K562 (cell line): ENCODE measurements around the gene NCF2. TPM values are rescaled to one million over a fixed set of nuclear protein-coding genes. Genes with fewer than 3 reads are reported as not detected.

Experiments used
- CBFA2T3 ChIP-seq: fragments of 450-650 bp; IDR thresholded peaks from 2 replicates; pipeline ENCODE4 v1.6.1; 2017
- CREM ChIP-seq: IDR thresholded peaks from 2 replicates; pipeline ENCODE4 v1.6.1; 2014; ENCODE audit warnings: antibody characterized with exemption, low read depth
- GABPA ChIP-seq: fragments of 200-800 bp; sonication (Bioruptor generic); conservative IDR thresholded peaks from 2 replicates; pipeline ENCODE4 v1.6.1; 2016; ENCODE audit warnings: low read depth, missing genetic modification characterization, missing compliant biosample characterization
- MEF2A ChIP-seq: IDR thresholded peaks from 2 replicates; pipeline ENCODE4 v1.6.1; 2011; ENCODE audit warnings: low read depth, mild to moderate bottlenecking, low read length, moderate library complexity; ENCODE audit not compliant: control insufficient read depth
- NBN ChIP-seq: fragments of 450-650 bp; IDR thresholded peaks from 2 replicates; pipeline ENCODE4 v1.6.1; 2016; ENCODE audit warnings: low read depth, mild to moderate bottlenecking
- POLR2A ChIP-seq: fragments of 450-650 bp; conservative IDR thresholded peaks from 2 replicates; pipeline ENCODE4 v1.6.1; 2016
- PTRF ChIP-seq: fragments of 450-650 bp; IDR thresholded peaks from 2 replicates; pipeline ENCODE4 v1.6.1; 2016; ENCODE audit warnings: mild to moderate bottlenecking, missing genetic modification characterization, missing compliant biosample characterization
- TRIM24 ChIP-seq, 2 experiments: fragments of 450-650 bp; IDR thresholded peaks; 2 replicates each; pipeline ENCODE4 v1.6.1; 2016
- ZNF133 ChIP-seq: fragments of 250-450 bp; sonication (Bioruptor Pico); IDR thresholded peaks from 2 replicates; pipeline ENCODE4 v1.4.0; 2020; ENCODE audit warnings: mild to moderate bottlenecking
- ZNF41 ChIP-seq: fragments of 250-450 bp; sonication (Bioruptor Pico); conservative IDR thresholded peaks from 2 replicates; pipeline ENCODE4 v1.4.0; 2020; ENCODE audit warnings: mild to moderate bottlenecking
- ZNF707 ChIP-seq: fragments of 250-450 bp; sonication (Bioruptor Pico); conservative IDR thresholded peaks from 2 replicates; pipeline ENCODE4 v1.8.0; 2022; ENCODE audit warnings: inconsistent platforms, mild to moderate bottlenecking, moderate library complexity
- polyA plus RNA-seq, 8 experiments: library from polyadenylated mRNA; depleted of rRNA in 4 of 8; stranded (reverse) in 5 of 8; unstranded in 3 of 8; fragments of >200 nt; fragmentation: Nextera tagmentation in 2 of 8; fragmentation: Illumina TruSeq in 1 of 8; extraction: Ambion mirVana in 2 of 8; extraction: Trizol in 1 of 8; gene quantifications; 2 replicates each; pipeline versions ENCODE4 v1.2.1 to v1.2.3, GENCODE V29; 2011 to 2014; ENCODE audit warnings: inconsistent platforms in 1 of 8, missing spikeins in 1 of 8
- total RNA-seq, 7 experiments: library from RNA; depleted of rRNA in 6 of 7; stranded (reverse); fragments of >200 nt in 6 of 7; fragmentation: Illumina TruSeq in 2 of 7; extraction: Trizol in 2 of 7; gene quantifications; 2 replicates each; pipeline versions ENCODE4 v1.2.1 to v1.2.3, GENCODE V29; 2011 to 2021; ENCODE audit warnings: low replicate concordance in 1 of 7
- TF ChIP-seq, protein P1 (sequence below): sonication (generic); formaldehyde crosslinking; IDR thresholded peaks from 2 replicates; pipeline ENCODE4 v1.8.0; 2022; ENCODE audit warnings: mild to moderate bottlenecking, missing genetic modification reagents
- TF ChIP-seq, protein P2 (sequence below): fragments of 450-650 bp; IDR thresholded peaks from 2 replicates; pipeline ENCODE4 v1.6.1; 2017; ENCODE audit warnings: antibody characterized with exemption, mild to moderate bottlenecking
- TF ChIP-seq, protein P3 (sequence below), 3 experiments: fragments of 200-800 bp in 1 of 3; sonication (Bioruptor generic) in 1 of 3; sonication (generic) in 1 of 3; formaldehyde crosslinking in 1 of 3; IDR thresholded peaks; 2 replicates each; pipeline versions ENCODE4 v1.6.1 to v1.8.0; 2016 to 2022; ENCODE audit warnings: mild to moderate bottlenecking in 2 of 3, missing compliant biosample characterization in 2 of 3, missing genetic modification characterization in 2 of 3, missing genetic modification reagents in 1 of 3
- TF ChIP-seq, protein P4 (sequence below), 2 experiments: IDR thresholded peaks; 2 replicates each; pipeline ENCODE4 v1.6.1; 2011; ENCODE audit warnings: borderline replicate concordance in 1 of 2, control low read depth in 1 of 2, low read depth in 1 of 2, low read length in 1 of 2, mild to moderate bottlenecking in 1 of 2, mixed read lengths in 1 of 2, moderate library complexity in 1 of 2; ENCODE audit not compliant: insufficient read depth in 1 of 2, insufficient read length in 1 of 2, poor library complexity in 1 of 2, severe bottlenecking in 1 of 2; ENCODE audit errors: extremely low read depth in 1 of 2
- TF ChIP-seq, protein P5 (sequence below): sonication (generic); formaldehyde crosslinking; IDR thresholded peaks from 2 replicates; pipeline ENCODE4 v1.5.0; 2020; ENCODE audit warnings: missing genetic modification reagents

NCF2 gene
- total and polyA plus RNA-seq, 9 of the 15 experiments (the other 6 are each of a cell fraction or from before 2014, with no cell fraction given), result 0.07 to 0.54 (median 0.16) TPM; not detected in 3

DNA sequence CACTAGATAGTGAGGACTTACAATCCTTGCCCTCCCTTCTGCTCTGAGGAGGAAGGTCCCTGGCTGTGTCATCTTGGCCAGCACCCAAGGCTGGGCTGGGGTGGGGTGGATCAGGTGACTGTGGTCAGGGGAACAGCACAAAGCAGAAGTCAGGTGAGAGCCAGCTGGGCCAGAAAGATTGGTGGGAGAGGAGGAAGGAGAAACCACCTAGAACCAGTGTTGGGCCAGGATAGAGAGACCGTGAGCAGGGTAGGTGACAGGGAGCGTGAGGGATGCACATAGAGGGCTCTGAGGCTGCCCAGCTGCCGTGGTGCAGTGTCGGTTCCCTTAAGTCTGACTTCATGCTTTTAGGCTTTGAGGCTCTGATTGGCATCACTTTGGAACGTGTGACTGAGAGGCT, 22.7 kb downstream of the NCF2 start (continued):
- TF ChIP-seq, protein P1, sequence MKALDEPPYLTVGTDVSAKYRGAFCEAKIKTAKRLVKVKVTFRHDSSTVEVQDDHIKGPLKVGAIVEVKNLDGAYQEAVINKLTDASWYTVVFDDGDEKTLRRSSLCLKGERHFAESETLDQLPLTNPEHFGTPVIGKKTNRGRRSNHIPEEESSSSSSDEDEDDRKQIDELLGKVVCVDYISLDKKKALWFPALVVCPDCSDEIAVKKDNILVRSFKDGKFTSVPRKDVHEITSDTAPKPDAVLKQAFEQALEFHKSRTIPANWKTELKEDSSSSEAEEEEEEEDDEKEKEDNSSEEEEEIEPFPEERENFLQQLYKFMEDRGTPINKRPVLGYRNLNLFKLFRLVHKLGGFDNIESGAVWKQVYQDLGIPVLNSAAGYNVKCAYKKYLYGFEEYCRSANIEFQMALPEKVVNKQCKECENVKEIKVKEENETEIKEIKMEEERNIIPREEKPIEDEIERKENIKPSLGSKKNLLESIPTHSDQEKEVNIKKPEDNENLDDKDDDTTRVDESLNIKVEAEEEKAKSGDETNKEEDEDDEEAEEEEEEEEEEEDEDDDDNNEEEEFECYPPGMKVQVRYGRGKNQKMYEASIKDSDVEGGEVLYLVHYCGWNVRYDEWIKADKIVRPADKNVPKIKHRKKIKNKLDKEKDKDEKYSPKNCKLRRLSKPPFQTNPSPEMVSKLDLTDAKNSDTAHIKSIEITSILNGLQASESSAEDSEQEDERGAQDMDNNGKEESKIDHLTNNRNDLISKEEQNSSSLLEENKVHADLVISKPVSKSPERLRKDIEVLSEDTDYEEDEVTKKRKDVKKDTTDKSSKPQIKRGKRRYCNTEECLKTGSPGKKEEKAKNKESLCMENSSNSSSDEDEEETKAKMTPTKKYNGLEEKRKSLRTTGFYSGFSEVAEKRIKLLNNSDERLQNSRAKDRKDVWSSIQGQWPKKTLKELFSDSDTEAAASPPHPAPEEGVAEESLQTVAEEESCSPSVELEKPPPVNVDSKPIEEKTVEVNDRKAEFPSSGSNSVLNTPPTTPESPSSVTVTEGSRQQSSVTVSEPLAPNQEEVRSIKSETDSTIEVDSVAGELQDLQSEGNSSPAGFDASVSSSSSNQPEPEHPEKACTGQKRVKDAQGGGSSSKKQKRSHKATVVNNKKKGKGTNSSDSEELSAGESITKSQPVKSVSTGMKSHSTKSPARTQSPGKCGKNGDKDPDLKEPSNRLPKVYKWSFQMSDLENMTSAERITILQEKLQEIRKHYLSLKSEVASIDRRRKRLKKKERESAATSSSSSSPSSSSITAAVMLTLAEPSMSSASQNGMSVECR (CRISPR knock-in tag), result peak; percentile 59
- TF ChIP-seq PTRF (tag) (no peak), MEF2A (no peak), TRIM24 (IDR thresholded peaks at IDR 0.05) (peak; percentile 69 to 80), ZNF41 (CRISPR knock-in tag) (peak; percentile 79; the same call in 1 of the 2 replicates), ZNF133 (CRISPR knock-in tag) (no peak), CBFA2T3 (peak; percentile 84), POLR2A (no peak), NBN (no peak), CREM (peak; percentile 45), ZNF707 (CRISPR knock-in tag) (no peak), GABPA (no peak)
- TF ChIP-seq, protein P2, sequence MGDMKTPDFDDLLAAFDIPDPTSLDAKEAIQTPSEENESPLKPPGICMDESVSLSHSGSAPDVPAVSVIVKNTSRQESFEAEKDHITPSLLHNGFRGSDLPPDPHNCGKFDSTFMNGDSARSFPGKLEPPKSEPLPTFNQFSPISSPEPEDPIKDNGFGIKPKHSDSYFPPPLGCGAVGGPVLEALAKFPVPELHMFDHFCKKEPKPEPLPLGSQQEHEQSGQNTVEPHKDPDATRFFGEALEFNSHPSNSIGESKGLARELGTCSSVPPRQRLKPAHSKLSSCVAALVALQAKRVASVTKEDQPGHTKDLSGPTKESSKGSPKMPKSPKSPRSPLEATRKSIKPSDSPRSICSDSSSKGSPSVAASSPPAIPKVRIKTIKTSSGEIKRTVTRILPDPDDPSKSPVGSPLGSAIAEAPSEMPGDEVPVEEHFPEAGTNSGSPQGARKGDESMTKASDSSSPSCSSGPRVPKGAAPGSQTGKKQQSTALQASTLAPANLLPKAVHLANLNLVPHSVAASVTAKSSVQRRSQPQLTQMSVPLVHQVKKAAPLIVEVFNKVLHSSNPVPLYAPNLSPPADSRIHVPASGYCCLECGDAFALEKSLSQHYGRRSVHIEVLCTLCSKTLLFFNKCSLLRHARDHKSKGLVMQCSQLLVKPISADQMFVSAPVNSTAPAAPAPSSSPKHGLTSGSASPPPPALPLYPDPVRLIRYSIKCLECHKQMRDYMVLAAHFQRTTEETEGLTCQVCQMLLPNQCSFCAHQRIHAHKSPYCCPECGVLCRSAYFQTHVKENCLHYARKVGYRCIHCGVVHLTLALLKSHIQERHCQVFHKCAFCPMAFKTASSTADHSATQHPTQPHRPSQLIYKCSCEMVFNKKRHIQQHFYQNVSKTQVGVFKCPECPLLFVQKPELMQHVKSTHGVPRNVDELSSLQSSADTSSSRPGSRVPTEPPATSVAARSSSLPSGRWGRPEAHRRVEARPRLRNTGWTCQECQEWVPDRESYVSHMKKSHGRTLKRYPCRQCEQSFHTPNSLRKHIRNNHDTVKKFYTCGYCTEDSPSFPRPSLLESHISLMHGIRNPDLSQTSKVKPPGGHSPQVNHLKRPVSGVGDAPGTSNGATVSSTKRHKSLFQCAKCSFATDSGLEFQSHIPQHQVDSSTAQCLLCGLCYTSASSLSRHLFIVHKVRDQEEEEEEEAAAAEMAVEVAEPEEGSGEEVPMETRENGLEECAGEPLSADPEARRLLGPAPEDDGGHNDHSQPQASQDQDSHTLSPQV, result no peak
- TF ChIP-seq, protein P3, sequence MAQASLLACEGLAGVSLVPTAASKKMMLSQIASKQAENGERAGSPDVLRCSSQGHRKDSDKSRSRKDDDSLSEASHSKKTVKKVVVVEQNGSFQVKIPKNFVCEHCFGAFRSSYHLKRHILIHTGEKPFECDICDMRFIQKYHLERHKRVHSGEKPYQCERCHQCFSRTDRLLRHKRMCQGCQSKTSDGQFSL (CRISPR knock-in tag; IDR thresholded peaks at IDR 0.05), result 0 out of 2 replicates have a peak, but pooled peaks have one; percentile 31
- TF ChIP-seq, protein P3 (tag; IDR thresholded peaks at IDR 0.05), result no peak
- TF ChIP-seq, protein P4, sequence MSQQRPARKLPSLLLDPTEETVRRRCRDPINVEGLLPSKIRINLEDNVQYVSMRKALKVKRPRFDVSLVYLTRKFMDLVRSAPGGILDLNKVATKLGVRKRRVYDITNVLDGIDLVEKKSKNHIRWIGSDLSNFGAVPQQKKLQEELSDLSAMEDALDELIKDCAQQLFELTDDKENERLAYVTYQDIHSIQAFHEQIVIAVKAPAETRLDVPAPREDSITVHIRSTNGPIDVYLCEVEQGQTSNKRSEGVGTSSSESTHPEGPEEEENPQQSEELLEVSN (IDR thresholded peaks at IDR 0.05; ENCODE audit: borderline replicate concordance in 1 of 2, extremely low read depth in 1 of 2, insufficient read depth in 1 of 2, insufficient read length in 1 of 2, low read depth in 1 of 2, low read length in 1 of 2, poor library complexity in 1 of 2, severe bottlenecking in 1 of 2), result no peak
- TF ChIP-seq, protein P5, sequence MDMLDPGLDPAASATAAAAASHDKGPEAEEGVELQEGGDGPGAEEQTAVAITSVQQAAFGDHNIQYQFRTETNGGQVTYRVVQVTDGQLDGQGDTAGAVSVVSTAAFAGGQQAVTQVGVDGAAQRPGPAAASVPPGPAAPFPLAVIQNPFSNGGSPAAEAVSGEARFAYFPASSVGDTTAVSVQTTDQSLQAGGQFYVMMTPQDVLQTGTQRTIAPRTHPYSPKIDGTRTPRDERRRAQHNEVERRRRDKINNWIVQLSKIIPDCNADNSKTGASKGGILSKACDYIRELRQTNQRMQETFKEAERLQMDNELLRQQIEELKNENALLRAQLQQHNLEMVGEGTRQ (CRISPR knock-in tag), result peak; percentile 65
